SK-N-SH (cell line): ENCODE results near the gene VPS51. TPM values are rescaled to one million over a fixed set of nuclear protein-coding genes. Genes with fewer than 3 reads are reported as not detected.

Source experiments
- CTCF ChIA-PET: fragments of 300-600, 350-600 bp; formaldehyde crosslinking; extraction: SDS; loops from one replicate; lab custom pipeline; 2021; lab: Yijun Ruan, JAX
- POLR2A ChIA-PET: fragments of 350-600 bp; sonication (Branson Sonifier 250); formaldehyde crosslinking; extraction: SDS; loops from one replicate; lab custom pipeline; 2020; ENCODE audit warnings: antibody characterized with exemption, inconsistent platforms; lab: Yijun Ruan, JAX
- DNase-seq: peaks from one replicate; pipeline ENCODE4 v3.0.0; 2012
- H2AFZ ChIP-seq: fragments of 200-600 bp; sonication (generic); 2 replicates; pipeline ENCODE4 v1.8.1; 2016; ENCODE audit warnings: antibody characterized with exemption, mild to moderate bottlenecking, low read depth
- H3F3A ChIP-seq: fragments of 200-600 bp; sonication (generic); replicated peaks from 2 replicates; pipeline ENCODE3; 2016; ENCODE audit warnings: antibody characterized with exemption, mild to moderate bottlenecking; ENCODE audit not compliant: insufficient read depth
- H3K27ac ChIP-seq, 2 experiments: fragments of 200-500 bp in 1 of 2; fragments of 200-600 bp in 1 of 2; sonication (Bioruptor generic) in 1 of 2; sonication (generic), shearing (Covaris generic) in 1 of 2; 2 replicates each; pipeline versions ENCODE4 v1.5.1 to v1.6.1; 2014 to 2016; ENCODE audit warnings: low read depth in 2 of 2, inconsistent platforms in 1 of 2, low read length in 1 of 2, mild to moderate bottlenecking in 1 of 2, mixed read lengths in 1 of 2
- H3K27me3 ChIP-seq: fragments of 200-600 bp; sonication (generic), shearing (Covaris generic); 2 replicates; pipeline ENCODE4 v1.6.1; 2016; ENCODE audit warnings: mixed run types; ENCODE audit not compliant: insufficient read depth
- H3K36me3 ChIP-seq, 2 experiments: fragments of 200-500 bp in 1 of 2; fragments of 200-600 bp in 1 of 2; sonication (Bioruptor generic) in 1 of 2; sonication (generic) in 1 of 2; replicated peaks in 1 of 2; 2 replicates each; pipeline versions ENCODE3 to v1.5.1; 2014 to 2016; ENCODE audit warnings: low read length in 1 of 2, mild to moderate bottlenecking in 1 of 2; ENCODE audit not compliant: insufficient read depth in 2 of 2, control insufficient read depth in 1 of 2
- H3K4me1 ChIP-seq, 2 experiments: fragments of 200-500 bp in 1 of 2; fragments of 200-600 bp in 1 of 2; sonication (Bioruptor generic) in 1 of 2; sonication (generic), shearing (Covaris generic) in 1 of 2; 2 replicates each; pipeline versions ENCODE4 v1.5.1 to v1.6.1; 2014 to 2016; ENCODE audit warnings: low read depth in 1 of 2, low read length in 1 of 2, mixed run types in 1 of 2; ENCODE audit not compliant: insufficient read depth in 2 of 2, control insufficient read depth in 1 of 2
- H3K4me2 ChIP-seq: fragments of 200-600 bp; sonication (generic), shearing (Covaris generic); 2 replicates; pipeline ENCODE4 v1.6.1; 2017; ENCODE audit warnings: mixed run types
- H3K4me3 ChIP-seq, 2 experiments: fragments of 200-500 bp in 1 of 2; fragments of 200-600 bp in 1 of 2; sonication (Bioruptor generic) in 1 of 2; sonication (generic), shearing (Covaris generic) in 1 of 2; 2 replicates each; pipeline versions ENCODE4 v1.5.1 to v1.8.1; 2014 to 2016; ENCODE audit warnings: low read depth in 2 of 2, inconsistent platforms in 1 of 2, low read length in 1 of 2, mild to moderate bottlenecking in 1 of 2, mixed read lengths in 1 of 2, moderate library complexity in 1 of 2
- H3K79me2 ChIP-seq: fragments of 200-600 bp; sonication (generic); 2 replicates; pipeline ENCODE4 v1.8.1; 2017; ENCODE audit warnings: mild to moderate bottlenecking; ENCODE audit not compliant: insufficient read depth
- H3K9ac ChIP-seq: fragments of 200-600 bp; sonication (generic); 2 replicates; pipeline ENCODE4 v1.6.1; 2017; ENCODE audit warnings: mixed run types
- H3K9me2 ChIP-seq: fragments of 200-600 bp; sonication (generic); 2 replicates; pipeline ENCODE4 v1.6.1; 2017; ENCODE audit warnings: mixed run types
- H3K9me3 ChIP-seq: fragments of 200-600 bp; sonication (generic); 2 replicates; pipeline ENCODE4 v1.6.1; 2017; ENCODE audit warnings: mixed run types, mild to moderate bottlenecking, moderate library complexity
- H4K20me1 ChIP-seq: fragments of 200-600 bp; sonication (generic); 2 replicates; pipeline ENCODE4 v1.6.1; 2017; ENCODE audit warnings: mild to moderate bottlenecking, mixed run types; ENCODE audit not compliant: insufficient read depth
- ELF1 ChIP-seq: IDR thresholded peaks from 2 replicates; pipeline ENCODE4 v1.4.0; 2012
- EP300 ChIP-seq, 2 experiments: IDR thresholded peaks; 2 replicates each; pipeline versions ENCODE4 v1.4.0 to v1.6.1; 2012; ENCODE audit warnings: borderline replicate concordance in 1 of 2, low read depth in 1 of 2, low read length in 1 of 2
- EZH2phosphoT487 ChIP-seq: fragments of 200-600 bp; sonication (generic); IDR thresholded peaks from 2 replicates; pipeline ENCODE4 v1.6.1; 2017; ENCODE audit warnings: low read depth, mixed run types, mild to moderate bottlenecking, antibody characterized with exemption, moderate library complexity, borderline replicate concordance
- FOXJ3 ChIP-seq: sonication (generic); formaldehyde crosslinking; IDR thresholded peaks from 2 replicates; pipeline ENCODE4 v1.5.1; 2020; ENCODE audit warnings: mild to moderate bottlenecking, missing genetic modification reagents
- FOXM1 ChIP-seq: IDR thresholded peaks from 2 replicates; pipeline ENCODE4 v1.4.0; 2012; ENCODE audit warnings: low read depth, mild to moderate bottlenecking
- GABPA ChIP-seq: IDR thresholded peaks from 2 replicates; pipeline ENCODE4 v1.4.0; 2012; ENCODE audit warnings: low read depth, mild to moderate bottlenecking
- GATA2 ChIP-seq: sonication (generic); formaldehyde crosslinking; IDR thresholded peaks from 2 replicates; pipeline ENCODE4 v1.5.0; 2020; ENCODE audit warnings: mild to moderate bottlenecking, missing genetic modification reagents
- IRF3 ChIP-seq: fragments of 150-350 bp; IDR thresholded peaks from 2 replicates; pipeline ENCODE4 v1.6.1; 2016; ENCODE audit warnings: mild to moderate bottlenecking, low read depth, low read length
- MEF2A ChIP-seq: IDR thresholded peaks from 2 replicates; pipeline ENCODE4 v1.4.0; 2012; ENCODE audit warnings: low read depth, borderline replicate concordance
- NFIC ChIP-seq: IDR thresholded peaks from 2 replicates; pipeline ENCODE4 v1.4.0; 2012; ENCODE audit warnings: borderline replicate concordance
- NRF1 ChIP-seq: IDR thresholded peaks from 2 replicates; pipeline ENCODE4 v1.6.1; 2012; ENCODE audit warnings: low read depth, mild to moderate bottlenecking, low read length
- PBX3 ChIP-seq: IDR thresholded peaks from 2 replicates; pipeline ENCODE4; 2012
- POLR2AphosphoS5 ChIP-seq: IDR thresholded peaks from 2 replicates; pipeline ENCODE4 v1.6.1; 2012; ENCODE audit warnings: low read depth, low read length
- RAD21 ChIP-seq: IDR thresholded peaks from 2 replicates; pipeline ENCODE4 v1.6.1; 2012; ENCODE audit warnings: mild to moderate bottlenecking, low read length
- RCOR1 ChIP-seq: fragments of 150-350 bp; IDR thresholded peaks from 2 replicates; pipeline ENCODE4 v1.6.1; 2017; ENCODE audit warnings: antibody characterized with exemption, low read length
- SMC3 ChIP-seq: IDR thresholded peaks from 2 replicates; pipeline ENCODE4 v1.6.1; 2012; ENCODE audit warnings: low read depth, low read length, improper control_type of control experiment
- TAF1 ChIP-seq: IDR thresholded peaks from 2 replicates; pipeline ENCODE4 v1.6.1; 2012; ENCODE audit warnings: low read depth, mild to moderate bottlenecking, low read length, moderate library complexity, borderline replicate concordance
- TCF12 ChIP-seq: IDR thresholded peaks from 2 replicates; pipeline ENCODE4 v1.4.0; 2012
- TEAD4 ChIP-seq: IDR thresholded peaks from 2 replicates; pipeline ENCODE4 v1.4.0; 2012; ENCODE audit warnings: mild to moderate bottlenecking, borderline replicate concordance; ENCODE audit not compliant: insufficient read depth
- YY1 ChIP-seq: IDR thresholded peaks from 2 replicates; pipeline ENCODE4 v1.4.0; 2012; ENCODE audit warnings: low read depth, mild to moderate bottlenecking
- ZBTB33 ChIP-seq: IDR thresholded peaks from 2 replicates; pipeline ENCODE4 v1.4.0; 2012; ENCODE audit warnings: low read depth, borderline replicate concordance
- WGBS: methylation state at CpG from one replicate; pipeline ENCODE4 v1.1.6; 2017; ENCODE audit warnings: low lambda C conversion rate; 5-methylcytosine and 5-hydroxymethylcytosine counted together
- polyA plus RNA-seq, 3 experiments: library from polyadenylated mRNA; depleted of rRNA; stranded (reverse); fragments of >200 nt; gene quantifications; 2 replicates each; pipeline ENCODE4 v1.2.3, GENCODE V29; 2012
- TF ChIP-seq, protein P1 (sequence below): IDR thresholded peaks from 2 replicates; pipeline ENCODE4 v1.4.0; 2012; ENCODE audit warnings: low read depth

The VPS51 gene
- polyA plus RNA-seq, 1 of the 3 experiments (the other 2 are of a cell fraction) = 59.9 TPM

- Histone ChIP-seq H3K4me3 (no peak overlapping the region), H3K9me3 (no peaks in the 10 kb centered on the region), H3K27ac (no peak overlapping the region), H3K4me1 (no peaks in the 10 kb centered on the region)
- CTCF ChIA-PET = interaction anchor here (0.6 to 1.3 kb wide), 2 partner anchors 24 to 43 kb away, joined by 3 read pairs; no protein-coding TSS in a partner anchor
- TF ChIP-seq YY1 (no peak), POLR2AphosphoS5 (no peak), TCF12 (no peak), FOXJ3 (CRISPR knock-in tag) (no peak), FOXM1 (no peak), RAD21 (no peak), TAF1 (no peak), ELF1 (no peak), MEF2A (no peak), NRF1 (no peak), TEAD4 (no peak), RCOR1 (no peak), EZH2phosphoT487 (no peak), GABPA (no peak), SMC3 (no peak), GATA2 (CRISPR knock-in tag) (no peak), PBX3 (no peak), IRF3 (no peak)
- TF ChIP-seq, protein P1, sequence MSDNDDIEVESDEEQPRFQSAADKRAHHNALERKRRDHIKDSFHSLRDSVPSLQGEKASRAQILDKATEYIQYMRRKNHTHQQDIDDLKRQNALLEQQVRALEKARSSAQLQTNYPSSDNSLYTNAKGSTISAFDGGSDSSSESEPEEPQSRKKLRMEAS = no peak
- TF ChIP-seq, all 33 proteins: peak for 0
- H3K79me2 ChIP-seq = no peaks in the 10 kb centered on the region
- no peak overlapping the region for H2AFZ ChIP-seq
- H3K9me2 ChIP-seq = no peaks in the 10 kb centered on the region
- no peak for DNase-seq
- no peaks in the 10 kb centered on the region for H3K36me3 ChIP-seq
- POLR2A ChIA-PET = no interaction called here
- H3K27me3 ChIP-seq = no peaks in the 10 kb centered on the region
- WGBS = 84% methylated on average over 3 of the region's 3 CpGs
- H3K9ac ChIP-seq = no peak overlapping the region
- H3F3A ChIP-seq = no peaks in the 10 kb centered on the region
- no peaks in the 10 kb centered on the region for H4K20me1 ChIP-seq
- H3K4me2 ChIP-seq = no peak overlapping the region
These were observed 60.2 kb downstream of the VPS51 start for GRCh38 chr11:65156256-65156655.

DNA sequence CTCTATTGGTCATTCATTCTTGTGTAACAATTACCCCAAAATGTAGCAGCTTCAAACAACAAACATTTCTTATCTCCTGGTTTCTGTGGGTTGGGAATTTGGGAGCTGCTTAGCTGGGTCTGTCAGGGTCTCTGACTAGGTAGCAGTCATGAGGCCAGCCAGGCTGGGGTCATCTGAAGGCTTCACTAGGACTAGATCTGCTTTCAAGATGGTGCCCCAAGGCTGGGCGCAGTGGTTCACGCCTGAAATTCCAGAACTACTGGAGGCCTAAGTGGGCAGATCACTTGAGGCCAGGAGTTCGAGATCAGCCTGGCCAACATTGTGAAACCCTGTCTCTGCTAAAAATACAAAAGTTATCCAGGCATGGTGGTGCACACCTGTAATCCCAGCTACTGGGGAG, 60.9 kb downstream of the VPS51 start:
- Histone ChIP-seq H3K9ac (no peak overlapping the region), H4K20me1 (no peaks in the 10 kb centered on the region), H3K9me2 (no peaks in the 10 kb centered on the region), H3K27me3 (no peaks in the 10 kb centered on the region), H3K36me3 (no peaks in the 10 kb centered on the region), H3K4me3 (no peak overlapping the region), H3F3A (no peaks in the 10 kb centered on the region), H3K9me3 (no peaks in the 10 kb centered on the region), H3K4me1 (no peaks in the 10 kb centered on the region), H3K27ac (no peak overlapping the region), H3K4me2 (no peak overlapping the region), H3K79me2 (no peaks in the 10 kb centered on the region), H2AFZ (no peak overlapping the region)
- CTCF ChIA-PET = no interaction called here
- no peak for DNase-seq
- POLR2A ChIA-PET = no interaction called here
- WGBS = 0% methylated on average over 1 of the region's 3 CpGs
- TF ChIP-seq NRF1 (no peak), ZBTB33 (no peak), PBX3 (no peak), YY1 (no peak), NFIC (no peak), EP300 (IDR thresholded peaks at IDR 0.05; ENCODE audit: borderline replicate concordance in 1 of 2, low read depth in 1 of 2, low read length in 1 of 2) (no peak), IRF3 (no peak), TEAD4 (no peak)
- TF ChIP-seq, protein P1 = no peak
